Activated naive CD8-positive, alpha-beta T cell treated with anti-CD3 and anti-CD28 coated beads, Interleukin-2, amount 50 U/mL, for 24 hours (primary cell): ENCODE measurements around the gene STAG2.
"Not testable (repeated sequence)": the region's sequence is repeated elsewhere in the genome, so short reads cannot be mapped to it uniquely, and the experiment has no call there.

Experiments used
- ATAC-seq: fragments of 150-1000 bp; cut with Tn5 transposase; one replicate; pipeline ENCODE4 v1.10.0; 2021
- DNase-seq: peaks from one replicate; pipeline ENCODE4 v3.0.0; 2021
- H3K27ac Mint-ChIP-seq: one replicate; pipeline ENCODE4 v1.8.0; 2021; ENCODE audit warnings: mild to moderate bottlenecking, mixed read lengths
- H3K27me3 Mint-ChIP-seq: one replicate; pipeline ENCODE4 v1.8.0; 2021; ENCODE audit warnings: mixed read lengths
- H3K36me3 Mint-ChIP-seq: one replicate; pipeline ENCODE4 v1.8.0; 2021; ENCODE audit warnings: low read depth, mixed read lengths
- H3K4me1 Mint-ChIP-seq: one replicate; pipeline ENCODE4 v1.8.0; 2021; ENCODE audit warnings: mixed read lengths
- H3K4me3 Mint-ChIP-seq: one replicate; pipeline ENCODE4 v1.8.0; 2021; ENCODE audit warnings: mild to moderate bottlenecking, moderate library complexity, mixed read lengths
- H3K9me3 Mint-ChIP-seq: one replicate; pipeline ENCODE4 v1.8.0; 2021; ENCODE audit warnings: mixed read lengths

The STAG2 gene

GRCh38 chrX:123961268-123962005, at the start of gene STAG2:
Gene STAG2 (plus strand): TSS chrX:123961706. CDS start chrX:124022628, 60,922 bp downstream.
- peak within 1 kb of the TSS; percentile 91 for H3K4me3 Mint-ChIP-seq
- DNase-seq (peak; percentile 67), ATAC-seq (peak; percentile 11)
- H3K27ac Mint-ChIP-seq, result peak within 1 kb of the TSS; percentile 97
- H3K4me1 Mint-ChIP-seq, result peaks cover 34% of the 10 kb centered on the region
- H3K27me3 Mint-ChIP-seq, result peaks cover 4% of the 10 kb centered on the region
- H3K36me3 Mint-ChIP-seq, result peaks cover 12% of the 10 kb centered on the region
- H3K9me3 Mint-ChIP-seq, result no peaks in the 10 kb centered on the region

- H3K27ac Mint-ChIP-seq, result no peak overlapping the region
- no peak for ATAC-seq
- no peaks in the 10 kb centered on the region for H3K27me3 Mint-ChIP-seq
- no peaks in the 10 kb centered on the region for H3K9me3 Mint-ChIP-seq
- DNase-seq, result no peak
- no peaks in the 10 kb centered on the region for H3K4me1 Mint-ChIP-seq
- H3K36me3 Mint-ChIP-seq, result no peaks in the 10 kb centered on the region
- no peak overlapping the region for H3K4me3 Mint-ChIP-seq
Observed at GRCh38 chrX:123917069-123917468, 44.4 kb upstream of the STAG2 start.

DNA sequence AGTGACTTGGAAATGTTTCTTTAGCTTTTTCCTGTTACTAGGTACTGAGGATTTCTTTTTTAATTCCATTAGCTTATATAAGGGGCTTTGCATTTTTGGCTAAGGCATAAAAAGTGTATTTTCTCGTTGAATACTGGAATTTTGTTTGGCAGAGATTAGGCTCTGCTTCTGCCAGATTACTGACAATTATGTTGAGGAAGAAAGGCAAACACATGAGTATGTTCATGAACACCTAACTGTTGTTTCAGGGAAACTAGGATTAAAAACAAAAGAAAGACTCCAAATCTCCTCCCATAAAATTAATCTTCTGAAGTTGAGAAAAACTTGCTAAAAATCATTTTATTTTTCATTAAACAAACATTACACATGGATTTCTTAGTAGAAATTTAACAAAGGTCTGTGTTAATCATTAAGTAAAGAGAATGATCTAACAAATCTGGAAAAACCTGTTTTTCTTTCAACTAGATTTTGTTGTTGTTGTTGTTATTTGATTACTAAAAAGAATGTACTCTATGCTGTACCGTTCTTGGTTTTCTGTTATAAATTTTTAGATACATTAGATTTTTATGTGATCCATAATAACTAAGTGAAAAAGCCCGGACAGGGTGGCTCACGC, 43.3 kb upstream of the STAG2 start:
- Mint-ChIP-seq H3K27ac (no peak overlapping the region), H3K36me3 (no peaks in the 10 kb centered on the region), H3K27me3 (no peaks in the 10 kb centered on the region), H3K4me1 (no peaks in the 10 kb centered on the region), H3K4me3 (no peak overlapping the region), H3K9me3 (no peaks in the 10 kb centered on the region)
- no peak for DNase-seq
- no peak for ATAC-seq

DNA sequence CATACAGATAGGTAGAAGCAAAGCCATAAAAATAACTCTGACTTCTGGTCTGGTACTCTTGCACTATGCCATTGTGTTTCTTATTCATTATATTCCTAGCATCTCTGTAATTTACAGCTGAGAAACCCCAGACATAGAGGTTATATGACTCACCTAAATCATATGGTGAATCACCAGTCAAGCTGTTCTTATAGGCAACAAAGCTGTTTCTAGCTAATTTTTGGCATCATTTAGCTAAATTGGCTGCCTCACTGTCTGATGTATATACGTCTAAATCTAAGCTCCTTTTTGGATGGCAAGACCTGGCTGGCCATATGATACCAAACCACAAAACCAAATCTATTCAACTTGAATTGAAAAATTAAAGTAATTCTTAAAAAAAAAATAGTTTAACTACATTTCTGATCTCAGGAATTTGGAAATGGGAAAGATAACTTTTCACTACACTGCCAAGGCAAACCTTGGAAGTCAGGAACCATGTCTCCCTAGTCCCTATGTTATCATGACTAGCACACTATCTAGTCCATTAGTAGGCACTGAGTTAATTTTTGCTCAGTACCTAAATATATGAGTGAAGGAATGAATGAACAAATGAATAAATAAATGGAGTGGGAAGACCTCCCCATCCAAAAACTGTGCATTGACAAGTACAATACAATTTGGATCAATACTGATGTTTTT, 41.3 kb upstream of the STAG2 start:
- Mint-ChIP-seq H3K4me3 (no peak overlapping the region), H3K27ac (no peak overlapping the region), H3K27me3 (no peaks in the 10 kb centered on the region), H3K36me3 (no peaks in the 10 kb centered on the region), H3K9me3 (no peaks in the 10 kb centered on the region), H3K4me1 (no peaks in the 10 kb centered on the region)
- no peak for DNase-seq
- ATAC-seq, result peak; percentile 69

GRCh38 chrX:123923211-123923610, 38.3 kb upstream of the STAG2 start:
- ATAC-seq, result no peak
- H3K27me3 Mint-ChIP-seq, result no peaks in the 10 kb centered on the region
- no peaks in the 10 kb centered on the region for H3K4me1 Mint-ChIP-seq
- no peak for DNase-seq
- H3K27ac Mint-ChIP-seq, result no peak overlapping the region
- H3K4me3 Mint-ChIP-seq, result no peak overlapping the region
- H3K36me3 Mint-ChIP-seq, result no peaks in the 10 kb centered on the region
- H3K9me3 Mint-ChIP-seq, result no peaks in the 10 kb centered on the region

GRCh38 chrX:123924186-123924585, 37.3 kb upstream of the STAG2 start:
- Mint-ChIP-seq H3K27ac (no peak overlapping the region), H3K4me1 (no peaks in the 10 kb centered on the region), H3K36me3 (no peaks in the 10 kb centered on the region), H3K9me3 (no peaks in the 10 kb centered on the region), H3K4me3 (no peak overlapping the region), H3K27me3 (no peaks in the 10 kb centered on the region)
- DNase-seq (no peak), ATAC-seq (no peak)

- no peak for ATAC-seq
- no peaks in the 10 kb centered on the region for H3K4me1 Mint-ChIP-seq
- peaks cover 4% of the 10 kb centered on the region for H3K36me3 Mint-ChIP-seq
- H3K27ac Mint-ChIP-seq, result no peak overlapping the region
- H3K27me3 Mint-ChIP-seq, result peaks cover 3% of the 10 kb centered on the region
- H3K9me3 Mint-ChIP-seq, result peaks cover 5% of the 10 kb centered on the region
- no peak for DNase-seq
- H3K4me3 Mint-ChIP-seq, result no peak overlapping the region
Observed at GRCh38 chrX:123927845-123928244, 33.7 kb upstream of the STAG2 start.

DNA sequence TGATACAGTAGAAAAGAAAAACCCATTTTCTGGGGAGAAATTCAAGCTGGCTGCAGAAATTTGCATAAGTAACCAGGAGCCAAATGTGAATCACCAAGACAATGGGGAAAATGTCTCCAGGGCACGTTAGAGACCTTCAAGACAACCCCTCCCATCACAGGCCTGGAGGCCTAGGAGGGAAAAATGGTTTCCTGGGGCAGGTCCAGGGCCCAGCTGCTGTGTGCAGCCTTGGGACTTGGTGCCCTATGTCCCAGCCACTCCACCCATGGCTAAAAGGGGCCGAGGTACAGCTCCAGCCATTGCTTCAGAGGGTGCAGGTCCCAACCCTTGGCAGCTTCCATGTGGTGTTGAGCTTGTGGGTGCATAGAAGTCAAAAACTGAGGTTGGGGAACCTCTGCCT, 29.5 kb upstream of the STAG2 start:
- not testable (repeated sequence) for H3K27me3 Mint-ChIP-seq, H3K36me3 Mint-ChIP-seq, H3K4me3 Mint-ChIP-seq, DNase-seq, H3K27ac Mint-ChIP-seq, ATAC-seq, H3K9me3 Mint-ChIP-seq, H3K4me1 Mint-ChIP-seq

DNA sequence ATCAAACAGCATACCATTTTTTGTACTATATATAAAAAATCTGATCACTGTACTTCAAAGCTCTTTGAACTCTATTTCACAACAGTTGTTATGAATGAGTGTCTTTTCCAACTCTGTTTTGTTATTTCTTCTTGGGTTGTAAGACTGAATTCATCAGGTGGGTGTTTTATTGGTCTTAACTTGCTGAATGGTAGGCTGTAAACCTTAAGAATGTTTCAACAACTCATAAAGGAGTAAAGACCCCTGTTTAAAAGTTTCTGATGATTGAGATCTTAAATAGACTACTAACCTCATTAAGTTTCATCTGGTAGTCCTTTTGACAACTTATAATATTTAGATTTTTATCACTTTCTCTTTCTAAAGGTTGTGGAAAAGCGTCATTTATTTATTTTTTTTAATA, 18.4 kb upstream of the STAG2 start:
- ATAC-seq, result no peak
- H3K27ac Mint-ChIP-seq, result no peak overlapping the region
- DNase-seq, result no peak

DNA sequence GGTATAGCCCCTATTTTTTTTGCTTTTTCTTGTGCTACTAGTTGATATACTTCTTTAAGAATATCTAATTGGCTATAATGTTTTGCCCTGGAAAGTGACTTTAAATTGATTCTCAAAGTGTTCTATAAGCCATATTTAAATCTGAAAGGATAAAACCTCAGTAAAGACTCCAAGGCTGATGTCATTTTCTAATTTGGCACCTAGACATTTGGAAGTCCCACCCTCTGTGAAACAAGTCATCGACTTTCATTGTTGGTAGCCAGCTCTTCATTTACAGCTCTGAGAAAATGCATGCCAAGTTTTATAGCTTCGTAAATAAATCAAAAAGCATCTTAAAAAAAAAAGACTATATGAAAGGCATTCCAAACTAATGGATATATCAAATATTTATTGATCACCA, 18.0 kb upstream of the STAG2 start:
- H3K36me3 Mint-ChIP-seq, result no peaks in the 10 kb centered on the region
- no peaks in the 10 kb centered on the region for H3K4me1 Mint-ChIP-seq
- H3K9me3 Mint-ChIP-seq, result no peaks in the 10 kb centered on the region
- no peak for DNase-seq
- ATAC-seq, result no peak
- no peaks in the 10 kb centered on the region for H3K27me3 Mint-ChIP-seq
- H3K4me3 Mint-ChIP-seq, result no peak overlapping the region
- no peak overlapping the region for H3K27ac Mint-ChIP-seq

More for the DNA sequence above, 18.4 kb upstream of the STAG2 start:
- H3K9me3 Mint-ChIP-seq, result no peaks in the 10 kb centered on the region
- no peaks in the 10 kb centered on the region for H3K27me3 Mint-ChIP-seq
- H3K36me3 Mint-ChIP-seq, result no peaks in the 10 kb centered on the region
- no peaks in the 10 kb centered on the region for H3K4me1 Mint-ChIP-seq
- no peak overlapping the region for H3K4me3 Mint-ChIP-seq

GRCh38 chrX:123949846-123950245, 11.7 kb upstream of the STAG2 start:
- H3K27me3 Mint-ChIP-seq, result no peaks in the 10 kb centered on the region
- H3K27ac Mint-ChIP-seq, result no peak overlapping the region
- ATAC-seq (no peak), DNase-seq (no peak)
- H3K36me3 Mint-ChIP-seq, result no peaks in the 10 kb centered on the region
- H3K9me3 Mint-ChIP-seq, result no peaks in the 10 kb centered on the region
- H3K4me1 Mint-ChIP-seq, result no peaks in the 10 kb centered on the region
- H3K4me3 Mint-ChIP-seq, result no peak overlapping the region

DNA sequence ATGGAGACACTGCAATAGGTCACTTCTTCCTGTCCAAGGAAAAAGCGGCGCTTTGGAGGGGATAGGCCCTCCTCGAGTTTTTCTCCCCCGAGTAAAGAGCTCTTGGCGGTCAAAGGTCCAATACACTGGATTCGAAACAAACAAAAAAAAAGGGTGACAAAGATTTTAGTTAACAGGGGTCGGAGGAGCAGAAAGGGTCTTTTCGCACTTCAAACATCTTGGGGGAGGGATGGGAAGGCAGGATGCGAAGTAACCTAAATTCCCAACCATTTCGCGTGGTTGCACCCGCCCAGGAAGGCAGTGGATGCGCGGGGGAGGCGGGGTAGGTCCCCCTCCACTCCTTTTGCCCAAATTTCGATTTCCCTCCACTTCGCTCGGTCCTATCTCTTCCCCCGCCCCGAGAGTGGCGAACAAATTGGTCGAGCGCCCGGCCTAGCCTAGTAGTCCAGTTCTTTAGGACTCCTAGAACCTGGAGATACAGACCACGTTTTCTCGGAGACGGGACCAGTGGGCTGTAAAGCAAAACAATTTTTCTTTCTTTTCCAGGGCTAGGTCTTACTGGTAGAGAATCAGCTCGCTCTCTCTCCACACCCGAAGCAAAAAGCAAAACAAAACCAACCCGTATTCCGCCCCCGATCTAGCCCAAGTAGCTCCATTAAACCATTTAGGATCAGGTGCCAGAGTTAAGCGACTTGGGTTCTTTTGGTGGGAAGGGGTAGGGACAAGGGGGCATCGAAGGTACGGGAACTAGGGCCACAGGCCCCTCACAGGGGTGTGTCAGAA, 2.0 kb upstream of the STAG2 start:
- Mint-ChIP-seq H3K27ac (peak overlapping the region; percentile 82), H3K9me3 (no peaks in the 10 kb centered on the region)
- ATAC-seq, result no peak

DNA sequence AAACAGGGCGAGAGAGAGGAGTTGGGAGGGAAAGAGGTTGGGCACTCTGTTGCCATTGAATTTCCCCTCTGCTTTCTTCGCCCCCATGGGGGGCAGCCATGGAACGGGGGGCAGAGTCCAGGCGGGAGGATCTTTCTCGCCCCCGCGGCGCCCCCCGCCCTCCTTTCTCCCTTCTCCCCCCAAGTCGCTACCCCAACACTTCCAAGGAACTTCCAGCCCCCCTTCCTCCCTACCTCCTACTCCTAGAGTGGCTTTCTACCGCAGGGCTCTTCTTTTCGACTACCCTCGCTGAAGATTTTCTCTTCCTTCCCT, 594 bp upstream of the STAG2 start:
- H3K27ac Mint-ChIP-seq, result peak overlapping the region; percentile 97
- peaks cover 30% of the 10 kb centered on the region for H3K4me1 Mint-ChIP-seq
- no peaks in the 10 kb centered on the region for H3K9me3 Mint-ChIP-seq
- H3K27me3 Mint-ChIP-seq, result peaks cover 4% of the 10 kb centered on the region
- no peak for DNase-seq
- ATAC-seq, result no peak
- H3K4me3 Mint-ChIP-seq, result peak overlapping the region; percentile 91
- peaks cover 12% of the 10 kb centered on the region for H3K36me3 Mint-ChIP-seq

More for the DNA sequence above, 2.0 kb upstream of the STAG2 start:
- Mint-ChIP-seq H3K4me3 (peak overlapping the region; percentile 91), H3K4me1 (peaks cover 18% of the 10 kb centered on the region), H3K27me3 (peaks cover 4% of the 10 kb centered on the region), H3K36me3 (peaks cover 9% of the 10 kb centered on the region)
- DNase-seq, result peak; percentile 10

GRCh38 chrX:123962006-123962467, 531 bp downstream of the STAG2 start:
- peaks cover 14% of the 10 kb centered on the region for H3K36me3 Mint-ChIP-seq
- ATAC-seq, result no peak
- DNase-seq, result no peak
- H3K4me1 Mint-ChIP-seq, result peaks cover 40% of the 10 kb centered on the region
- H3K27ac Mint-ChIP-seq, result peak overlapping the region; percentile 97
- peaks cover 4% of the 10 kb centered on the region for H3K27me3 Mint-ChIP-seq
- peak overlapping the region; percentile 91 for H3K4me3 Mint-ChIP-seq
- H3K9me3 Mint-ChIP-seq, result no peaks in the 10 kb centered on the region
